ENCODE results near the gene HAPLN2. TPM values are rescaled to one million over a fixed set of nuclear protein-coding genes. Genes with fewer than 3 reads are reported as not detected.

HAPLN2 gene
- total RNA-seq, 1 donor from 2014 or later: not detected

- peaks cover 13% of the 10 kb centered on the region for H3K36me3 Mint-ChIP-seq
- no peak for DNase-seq (ENCODE audit: low spot score)
Observed at GRCh38 chr1:156598125-156598524, 21.1 kb upstream of the HAPLN2 start.

GRCh38 chr1:156598731-156599432 lies 20.3 kb upstream of the HAPLN2 start:
- no peaks in the 10 kb centered on the region for H3K9me3 Mint-ChIP-seq
- H3K27me3 Mint-ChIP-seq (ENCODE audit: insufficient read depth, low read depth): peaks cover 5% of the 10 kb centered on the region
- no peak overlapping the region for H3K4me3 Mint-ChIP-seq
- Histone ChIP-seq H4K20me1 (ENCODE audit: low read depth) (no peaks in the 10 kb centered on the region), H2AFZ (replicated peaks) (no peak overlapping the region), H3K4me1 (peaks cover 6% of the 10 kb centered on the region), H3K79me2 (ENCODE audit: low read depth) (peaks cover 26% of the 10 kb centered on the region), H3K27me3 (no peaks in the 10 kb centered on the region), H3F3A (ENCODE audit: low read depth) (peaks cover 31% of the 10 kb centered on the region), H3K9ac (no peak overlapping the region), H3K36me3 (no peaks in the 10 kb centered on the region), H3K9me3 (ENCODE audit: low read depth) (no peaks in the 10 kb centered on the region), H3K4me3 (no peak overlapping the region), H3K27ac (no peak overlapping the region), H3K4me2 (no peak overlapping the region)
- TF ChIP-seq EZH2phosphoT487 (IDR thresholded peaks at IDR 0.05) (no peak), CTCF (IDR thresholded peaks at IDR 0.05) (no peak), EZH2 (IDR thresholded peaks at IDR 0.05) (no peak)
- no peak overlapping the region for H3K27ac Mint-ChIP-seq
- peaks cover 13% of the 10 kb centered on the region for H3K36me3 Mint-ChIP-seq
- DNase-seq (ENCODE audit: low spot score): no peak
- H3K4me1 Mint-ChIP-seq: peaks cover 36% of the 10 kb centered on the region

More at GRCh38 chr1:156598125-156598524, 21.1 kb upstream of the HAPLN2 start:
- Histone ChIP-seq H3K9ac (no peak overlapping the region), H2AFZ (replicated peaks) (no peak overlapping the region), H3F3A (ENCODE audit: low read depth) (peaks cover 37% of the 10 kb centered on the region), H3K4me1 (peaks cover 6% of the 10 kb centered on the region), H4K20me1 (ENCODE audit: low read depth) (no peaks in the 10 kb centered on the region), H3K9me3 (ENCODE audit: low read depth) (no peaks in the 10 kb centered on the region), H3K27ac (no peak overlapping the region), H3K4me3 (no peak overlapping the region), H3K79me2 (ENCODE audit: low read depth) (peaks cover 26% of the 10 kb centered on the region), H3K27me3 (no peaks in the 10 kb centered on the region), H3K36me3 (no peaks in the 10 kb centered on the region), H3K4me2 (no peak overlapping the region)
- Mint-ChIP-seq H3K27me3 (ENCODE audit: insufficient read depth, low read depth) (peaks cover 5% of the 10 kb centered on the region), H3K9me3 (no peaks in the 10 kb centered on the region), H3K4me3 (no peak overlapping the region), H3K27ac (no peak overlapping the region), H3K4me1 (peaks cover 37% of the 10 kb centered on the region)
- TF ChIP-seq EZH2 (IDR thresholded peaks at IDR 0.05) (no peak), EZH2phosphoT487 (IDR thresholded peaks at IDR 0.05) (no peak), CTCF (IDR thresholded peaks at IDR 0.05) (no peak)

GRCh38 chr1:156599811-156600210 lies 19.4 kb upstream of the HAPLN2 start:
- Mint-ChIP-seq H3K9me3 (no peaks in the 10 kb centered on the region), H3K36me3 (peaks cover 13% of the 10 kb centered on the region), H3K4me1 (peaks cover 28% of the 10 kb centered on the region), H3K27me3 (ENCODE audit: insufficient read depth, low read depth) (peaks cover 5% of the 10 kb centered on the region), H3K27ac (no peak overlapping the region), H3K4me3 (peak overlapping the region; percentile 98)
- H3K27me3 ChIP-seq: no peaks in the 10 kb centered on the region
- H3K36me3 ChIP-seq: no peaks in the 10 kb centered on the region
- H2AFZ ChIP-seq (replicated peaks): no peak overlapping the region
- no peak for DNase-seq (ENCODE audit: low spot score)
- TF ChIP-seq EZH2 (IDR thresholded peaks at IDR 0.05) (no peak), EZH2phosphoT487 (IDR thresholded peaks at IDR 0.05) (no peak), CTCF (IDR thresholded peaks at IDR 0.05) (no peak)
- no peak overlapping the region for H3K9ac ChIP-seq
- H3K27ac ChIP-seq: no peak overlapping the region
- H3K79me2 ChIP-seq (ENCODE audit: low read depth): peaks cover 26% of the 10 kb centered on the region
- H3K4me2 ChIP-seq: peak overlapping the region; percentile 83
- peaks cover 6% of the 10 kb centered on the region for H3K4me1 ChIP-seq
- no peaks in the 10 kb centered on the region for H4K20me1 ChIP-seq (ENCODE audit: low read depth)
- H3K4me3 ChIP-seq: peak overlapping the region; percentile 76
- peaks cover 25% of the 10 kb centered on the region for H3F3A ChIP-seq (ENCODE audit: low read depth)
- H3K9me3 ChIP-seq (ENCODE audit: low read depth): no peaks in the 10 kb centered on the region

All from neural progenitor cell (in vitro differentiated cells).